Measurements from ENCODE around the gene SH3RF3.

The SH3RF3 gene

DNA sequence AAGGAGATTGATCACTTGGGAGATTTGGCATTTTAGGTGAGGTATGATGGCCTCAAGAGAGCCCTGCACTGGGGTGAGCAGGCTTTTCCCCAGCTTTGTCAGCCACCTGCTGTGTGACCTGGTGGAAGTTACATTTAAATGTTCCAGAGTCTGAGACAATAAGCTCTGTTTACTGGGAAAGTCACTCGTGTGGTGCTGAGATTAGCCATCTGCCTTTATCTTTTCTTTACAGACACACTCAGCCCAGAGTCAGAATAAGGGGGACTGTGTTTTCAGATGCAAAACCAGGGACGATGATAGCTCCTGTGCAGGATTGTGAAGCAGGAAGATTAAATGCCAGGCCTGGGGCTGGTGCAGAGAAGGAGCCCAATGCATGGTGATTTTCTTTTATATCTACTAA lies 47.9 kb downstream of the SH3RF3 start:
- TF ChIP-seq, protein P1, sequence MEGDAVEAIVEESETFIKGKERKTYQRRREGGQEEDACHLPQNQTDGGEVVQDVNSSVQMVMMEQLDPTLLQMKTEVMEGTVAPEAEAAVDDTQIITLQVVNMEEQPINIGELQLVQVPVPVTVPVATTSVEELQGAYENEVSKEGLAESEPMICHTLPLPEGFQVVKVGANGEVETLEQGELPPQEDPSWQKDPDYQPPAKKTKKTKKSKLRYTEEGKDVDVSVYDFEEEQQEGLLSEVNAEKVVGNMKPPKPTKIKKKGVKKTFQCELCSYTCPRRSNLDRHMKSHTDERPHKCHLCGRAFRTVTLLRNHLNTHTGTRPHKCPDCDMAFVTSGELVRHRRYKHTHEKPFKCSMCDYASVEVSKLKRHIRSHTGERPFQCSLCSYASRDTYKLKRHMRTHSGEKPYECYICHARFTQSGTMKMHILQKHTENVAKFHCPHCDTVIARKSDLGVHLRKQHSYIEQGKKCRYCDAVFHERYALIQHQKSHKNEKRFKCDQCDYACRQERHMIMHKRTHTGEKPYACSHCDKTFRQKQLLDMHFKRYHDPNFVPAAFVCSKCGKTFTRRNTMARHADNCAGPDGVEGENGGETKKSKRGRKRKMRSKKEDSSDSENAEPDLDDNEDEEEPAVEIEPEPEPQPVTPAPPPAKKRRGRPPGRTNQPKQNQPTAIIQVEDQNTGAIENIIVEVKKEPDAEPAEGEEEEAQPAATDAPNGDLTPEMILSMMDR (conservative IDR thresholded peaks at IDR 0.05; ENCODE audit: low read depth, low read length), result no peak
- DNase-seq (ENCODE audit: low read depth), result no peak
- no peak overlapping the region for H3K4me3 ChIP-seq (ENCODE audit: low read depth, low read length)

DNA sequence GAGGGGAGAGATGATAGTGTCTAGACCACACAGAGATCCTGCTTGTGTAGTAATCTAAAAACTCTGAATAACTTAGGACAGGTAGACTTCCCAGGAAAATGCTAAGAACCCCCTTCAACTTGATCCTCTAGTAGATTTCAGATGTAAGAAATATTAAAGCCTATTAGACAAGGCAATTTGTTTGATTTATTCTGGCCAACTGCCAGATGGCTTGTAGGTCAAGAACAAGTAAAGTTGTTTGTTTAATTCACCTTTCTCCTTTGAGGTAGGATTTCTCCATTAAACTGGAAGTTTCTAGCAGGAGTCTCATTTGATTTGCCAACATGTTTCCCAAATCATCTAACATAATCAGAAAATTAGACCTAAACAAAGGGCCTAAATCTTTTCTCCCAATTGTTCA lies 48.6 kb downstream of the SH3RF3 start:
- TF ChIP-seq, protein P1 (conservative IDR thresholded peaks at IDR 0.05; ENCODE audit: low read depth, low read length), result no peak
- H3K4me3 ChIP-seq (ENCODE audit: low read depth, low read length), result no peak overlapping the region
- no peak for DNase-seq (ENCODE audit: low read depth)

DNA sequence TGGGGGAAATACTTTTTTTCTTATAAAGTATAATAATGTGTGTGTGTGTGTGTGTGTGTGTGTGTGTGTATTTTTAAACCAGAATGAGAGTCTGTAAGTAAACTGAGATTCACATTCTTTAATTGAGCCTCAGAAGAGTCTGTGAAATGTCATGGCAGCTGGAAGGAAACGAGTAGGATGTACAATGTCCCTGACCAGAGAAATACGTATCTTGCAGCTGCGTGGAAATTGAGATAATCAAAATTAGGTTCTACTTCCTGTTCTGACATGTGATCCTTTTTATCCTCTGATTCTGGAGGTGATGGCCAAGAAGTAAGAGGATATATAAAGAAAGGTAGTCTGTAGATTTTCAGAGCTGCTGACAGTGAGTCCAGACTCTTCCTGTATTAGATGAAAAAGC lies 50.0 kb downstream of the SH3RF3 start:
- H3K4me3 ChIP-seq (ENCODE audit: low read depth, low read length), result no peak overlapping the region
- DNase-seq (ENCODE audit: low read depth), result no peak
- TF ChIP-seq, protein P1 (conservative IDR thresholded peaks at IDR 0.05; ENCODE audit: low read depth, low read length), result no peak

DNA sequence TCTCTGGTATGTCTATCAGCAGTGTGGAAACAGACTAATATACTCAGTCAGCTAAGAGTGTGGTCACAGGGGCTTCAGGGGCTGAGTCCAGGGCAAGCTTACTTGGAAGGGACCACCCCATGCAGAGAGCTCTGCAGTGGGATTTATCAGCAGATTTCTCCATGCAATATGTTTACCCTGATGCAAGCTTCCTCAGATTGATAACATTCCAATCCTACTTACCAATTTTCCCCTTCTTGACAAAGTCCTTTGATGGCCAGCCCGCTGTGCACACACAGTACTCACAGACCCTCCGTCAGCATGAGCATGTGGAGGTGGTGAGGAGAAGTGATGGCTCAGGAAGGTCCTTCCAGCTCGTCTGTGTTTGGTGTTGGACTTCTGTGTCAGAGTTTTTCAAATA lies 51.8 kb downstream of the SH3RF3 start:
- H3K4me3 ChIP-seq (ENCODE audit: low read depth, low read length), result no peak overlapping the region
- TF ChIP-seq, protein P1 (conservative IDR thresholded peaks at IDR 0.05; ENCODE audit: low read depth, low read length), result no peak
- peak; percentile 73 for DNase-seq (ENCODE audit: low read depth)

DNA sequence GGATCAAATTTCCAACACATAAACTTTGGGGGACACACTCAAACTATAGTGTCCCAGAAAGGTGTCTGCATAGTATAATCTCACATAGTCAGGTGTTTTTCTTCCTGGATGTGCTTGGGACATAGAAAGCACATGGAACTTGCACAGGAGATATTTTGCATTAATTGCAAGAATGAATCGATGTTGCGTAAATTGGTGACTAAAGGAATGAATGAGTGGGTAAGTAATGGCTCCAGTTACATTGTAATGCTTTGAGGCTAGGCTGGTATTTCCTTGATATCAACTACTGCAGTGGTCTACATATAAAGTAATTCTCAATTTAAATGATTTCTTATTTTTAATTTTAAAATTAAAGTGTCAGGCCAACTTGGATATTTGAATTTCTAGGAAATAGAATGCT lies 53.4 kb downstream of the SH3RF3 start:
- no peak for DNase-seq (ENCODE audit: low read depth)

DNA sequence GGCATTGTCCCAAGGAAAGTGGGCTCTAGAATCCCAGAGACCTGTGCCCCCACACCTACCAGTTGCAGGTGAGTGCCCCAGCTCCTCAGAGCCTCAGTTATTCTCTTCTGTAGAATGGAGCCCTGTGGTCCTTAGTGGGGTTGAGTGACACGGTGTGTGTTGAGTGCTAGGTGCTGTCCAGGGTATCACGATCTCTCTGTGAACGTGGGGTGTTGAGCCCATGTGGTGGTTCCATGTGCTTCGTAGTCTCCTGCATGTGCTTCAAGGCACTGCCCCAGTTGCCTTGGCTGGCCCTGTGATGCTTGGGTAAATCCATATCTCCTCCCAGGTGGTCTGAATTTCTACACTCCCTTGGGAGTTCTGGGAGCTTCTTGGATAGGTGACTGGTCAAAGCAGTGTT lies 54.9 kb downstream of the SH3RF3 start:
- TF ChIP-seq, protein P1 (conservative IDR thresholded peaks at IDR 0.05; ENCODE audit: low read depth, low read length), result no peak
- no peak overlapping the region for H3K4me3 ChIP-seq (ENCODE audit: low read depth, low read length)
- no peak for DNase-seq (ENCODE audit: low read depth)

More for the DNA sequence above, 53.4 kb downstream of the SH3RF3 start:
- H3K4me3 ChIP-seq (ENCODE audit: low read depth, low read length), result no peak overlapping the region
- TF ChIP-seq, protein P1 (conservative IDR thresholded peaks at IDR 0.05; ENCODE audit: low read depth, low read length), result no peak

DNA sequence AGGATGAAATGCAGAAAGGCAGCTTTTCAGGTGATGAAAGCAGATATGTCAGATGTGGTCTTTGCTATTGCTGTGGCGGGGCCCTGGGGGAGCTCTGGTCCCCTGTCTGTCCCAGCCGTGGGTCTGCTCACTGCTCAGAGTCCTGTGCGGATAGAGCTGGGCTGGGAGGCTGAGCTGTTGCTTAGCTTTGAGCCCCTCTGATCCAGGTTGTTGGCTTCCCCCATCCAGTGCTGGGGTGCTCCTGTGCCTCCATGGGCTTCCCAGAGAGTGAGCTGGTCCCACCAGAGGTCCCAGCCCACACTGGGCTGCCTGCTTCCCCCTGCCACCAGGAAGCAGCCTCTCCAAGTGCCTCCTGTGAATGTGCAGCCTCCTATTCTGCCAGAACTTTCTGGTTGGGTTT lies 55.4 kb downstream of the SH3RF3 start:
- DNase-seq (ENCODE audit: low read depth), result no peak
- H3K4me3 ChIP-seq (ENCODE audit: low read depth, low read length), result no peak overlapping the region
- TF ChIP-seq, protein P1 (conservative IDR thresholded peaks at IDR 0.05; ENCODE audit: low read depth, low read length), result no peak
